NCI-H526 treated with DMSO at 0.1 percent for 48 hours (cell line): ENCODE data around the gene MCAM.
A peak's percentile ranks its signal among the peaks of the same experiment; 100 is the strongest.

Source experiments
- DNase-seq: peaks from one replicate; lab custom pipeline; 2025; lab: John Stamatoyannopoulos, UW

The MCAM gene

DNA sequence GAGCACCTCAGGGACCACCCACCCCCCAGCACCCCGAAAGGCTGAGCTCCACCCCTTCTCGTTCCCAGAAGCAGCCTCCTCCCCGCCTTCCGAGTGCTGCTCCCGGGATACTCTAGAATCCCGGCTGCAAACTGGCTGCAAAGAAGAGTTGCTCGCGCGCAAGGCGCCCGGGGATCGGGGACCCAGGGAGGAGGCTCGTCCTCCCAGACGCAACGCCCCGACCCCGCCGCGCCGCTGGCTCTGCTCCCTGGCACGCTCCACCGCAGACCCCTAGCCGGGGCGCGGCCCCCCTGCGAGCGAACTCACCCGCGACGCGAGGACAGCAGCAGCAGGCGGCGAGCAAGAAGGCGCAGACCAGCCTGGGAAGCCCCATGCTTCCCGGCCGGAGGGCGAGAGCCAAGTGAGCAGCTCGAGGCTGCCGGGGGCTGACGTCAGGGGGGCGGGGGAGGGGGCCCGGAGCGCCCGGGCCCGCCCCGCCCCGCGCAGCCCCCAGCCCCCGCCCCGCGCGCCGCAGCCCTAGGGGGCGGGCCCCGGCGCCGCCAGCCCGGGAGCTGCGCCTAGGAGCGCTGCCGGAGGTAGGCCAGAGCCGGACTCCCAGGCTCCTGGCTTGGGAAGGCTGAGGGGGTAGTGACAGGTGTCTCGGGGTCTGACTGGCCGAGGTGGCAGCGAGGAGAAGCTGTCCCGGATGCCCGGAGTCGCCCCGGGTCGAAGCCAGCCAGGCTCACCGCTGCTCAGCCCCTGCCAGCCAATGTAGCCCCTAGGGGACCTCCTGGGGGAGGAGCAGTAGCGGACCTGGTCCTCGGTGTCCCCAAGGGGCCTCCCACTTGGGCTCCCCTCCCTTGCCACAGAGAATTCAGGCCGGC is at the start of gene MCAM:
TSS of gene MCAM (minus strand) at position 402 of the 863 bp plus-strand sequence. CDS start at position 373, 29 bp downstream.
- DNase-seq, result peak; percentile 54

GRCh38 chr11:119365071-119365591 is 48.2 kb upstream of the MCAM start:
- DNase-seq, result no peak

DNA sequence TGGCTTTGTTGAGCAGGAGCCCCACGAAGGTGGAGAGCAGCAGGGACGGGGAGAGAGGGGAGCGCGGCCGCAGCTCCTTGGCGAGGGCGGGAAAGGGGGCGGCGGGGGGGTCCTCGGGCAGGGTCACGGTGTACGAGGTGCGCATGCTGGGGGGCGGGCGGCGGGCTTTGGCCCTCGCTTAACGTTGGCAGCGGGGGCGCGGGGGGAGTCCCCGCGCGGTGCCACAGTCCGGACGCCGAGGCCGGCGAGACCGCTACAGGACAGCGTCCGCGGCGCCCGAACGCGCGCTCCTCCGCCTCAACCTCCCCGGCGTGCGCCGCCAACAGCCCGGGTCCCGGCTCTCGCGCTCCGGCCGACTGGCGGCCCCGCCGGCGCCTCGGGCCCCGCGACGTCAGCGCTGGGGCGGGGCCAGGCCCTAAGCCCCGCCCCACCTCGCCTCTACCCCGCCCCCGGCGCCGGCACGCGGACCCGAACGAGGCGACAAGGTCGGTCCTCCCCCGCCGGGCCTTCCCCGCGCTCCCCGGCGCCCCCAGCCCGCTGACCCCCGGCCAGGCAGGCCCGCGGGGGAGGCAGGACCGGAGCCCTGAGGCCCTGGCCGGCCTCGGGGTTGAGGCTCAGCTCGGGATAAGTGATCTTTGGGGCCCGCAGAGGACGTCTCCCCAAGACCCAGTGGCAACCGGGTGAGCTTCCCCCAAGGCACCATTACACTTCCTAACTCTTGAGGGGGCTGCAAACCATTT is 47.1 kb upstream of the MCAM start:
- DNase-seq, result peak; percentile 32

DNA sequence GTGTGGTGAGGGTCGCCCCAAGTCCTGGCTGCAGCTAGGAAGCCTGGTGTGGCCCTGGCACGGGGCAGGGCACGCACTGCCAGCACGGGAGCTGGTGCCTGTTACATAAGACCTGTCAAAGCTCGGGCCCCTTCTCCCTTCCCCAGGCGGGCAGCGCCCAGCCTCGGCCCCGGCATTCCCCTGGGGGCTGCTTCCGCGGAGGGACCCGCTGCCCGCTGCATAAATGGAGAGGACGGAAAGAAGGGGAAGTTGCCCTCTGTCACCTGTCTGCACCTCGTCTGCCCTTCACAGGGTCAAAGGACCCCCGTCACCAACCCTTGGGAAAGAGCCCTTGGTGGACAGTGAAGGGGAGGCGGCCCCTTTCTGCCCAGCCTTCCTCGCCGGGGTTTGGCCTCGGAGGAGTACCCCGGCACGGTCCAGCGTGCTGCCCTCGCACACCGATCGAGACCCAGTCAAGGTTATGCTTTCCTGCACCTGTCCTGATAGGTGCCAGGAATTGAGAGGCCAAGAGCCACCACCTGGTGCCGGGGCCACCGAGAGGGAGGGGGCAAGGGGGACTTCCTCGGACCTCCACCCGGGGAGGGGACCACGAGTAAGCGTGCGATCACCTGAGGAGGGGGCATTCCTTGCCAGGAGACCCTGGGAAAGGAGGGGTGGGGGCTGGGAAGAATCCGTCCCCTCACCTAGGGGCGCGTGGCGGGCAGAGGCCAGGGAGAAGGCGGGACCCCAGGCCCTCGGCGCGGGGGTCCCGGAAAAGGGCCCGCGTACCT is 46.3 kb upstream of the MCAM start:
- DNase-seq, result no peak

GRCh38 chr11:119362741-119363080 is 45.8 kb upstream of the MCAM start:
- no peak for DNase-seq

- DNase-seq, result no peak
Observed at GRCh38 chr11:119361941-119362725, 45.2 kb upstream of the MCAM start.

GRCh38 chr11:119361056-119361787 is 44.3 kb upstream of the MCAM start:
- DNase-seq, result peak; percentile 72

- DNase-seq, result no peak
Observed at GRCh38 chr11:119359365-119360214, 42.7 kb upstream of the MCAM start.

GRCh38 chr11:119357074-119357473 is 40.1 kb upstream of the MCAM start:
- DNase-seq, result no peak

DNA sequence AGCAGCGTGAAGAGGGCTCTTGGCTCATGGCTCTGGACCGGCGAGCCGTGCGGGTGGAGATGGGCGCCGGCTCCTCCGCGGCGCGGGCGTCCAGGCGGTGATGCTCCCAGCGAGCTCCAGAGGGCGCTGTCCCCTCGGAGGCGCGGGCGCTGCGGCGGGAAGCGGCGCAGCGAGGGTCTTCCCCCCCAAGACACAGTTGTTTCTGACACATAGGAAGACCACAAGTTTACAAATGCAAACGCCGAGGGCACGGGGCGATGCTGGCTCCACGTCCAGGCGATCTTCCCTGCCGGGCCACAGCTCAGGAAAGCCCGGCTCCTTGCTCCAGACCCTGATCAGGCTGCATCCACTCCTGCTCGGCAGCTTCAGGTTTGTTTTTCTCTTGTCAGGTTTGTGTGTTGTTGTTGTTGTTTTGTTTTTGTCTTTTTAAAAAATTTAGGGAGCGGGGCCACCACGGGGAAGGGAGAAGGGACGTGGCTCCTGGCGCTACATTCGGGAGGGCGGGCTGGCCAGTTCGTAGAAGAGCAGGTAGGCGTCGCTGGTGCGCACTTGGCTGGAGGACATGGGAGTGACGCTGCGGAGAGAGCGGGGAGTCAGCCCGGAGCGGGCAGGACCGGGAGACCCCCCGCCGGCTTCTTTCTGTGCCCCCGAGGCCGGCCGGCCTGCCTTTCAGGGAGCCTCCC is 39.6 kb upstream of the MCAM start:
- DNase-seq, result peak; percentile 64

GRCh38 chr11:119355091-119355843 is 38.3 kb upstream of the MCAM start:
- no peak for DNase-seq

- DNase-seq, result no peak
Observed at GRCh38 chr11:119352857-119353260, 35.9 kb upstream of the MCAM start.

DNA sequence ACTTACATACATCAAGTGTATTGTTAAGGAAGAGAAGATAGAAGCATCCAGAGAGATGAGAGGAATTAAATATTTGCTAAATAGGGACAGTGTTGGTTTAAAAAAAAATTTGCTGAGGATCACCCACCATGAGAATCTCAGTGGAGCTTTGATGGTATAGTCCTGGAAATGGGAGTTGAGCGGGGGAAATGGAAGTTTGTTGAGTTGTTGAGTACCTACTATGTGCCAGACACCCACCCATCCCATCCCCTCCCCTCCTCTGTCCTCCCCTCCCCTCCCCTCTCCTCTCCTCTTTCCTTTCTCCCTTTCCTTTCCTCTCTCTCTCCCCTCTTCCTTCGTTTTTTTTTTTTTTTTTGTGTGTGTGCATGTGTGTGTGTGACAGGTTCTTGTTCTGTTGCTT is 34.3 kb upstream of the MCAM start:
- DNase-seq, result no peak

DNA sequence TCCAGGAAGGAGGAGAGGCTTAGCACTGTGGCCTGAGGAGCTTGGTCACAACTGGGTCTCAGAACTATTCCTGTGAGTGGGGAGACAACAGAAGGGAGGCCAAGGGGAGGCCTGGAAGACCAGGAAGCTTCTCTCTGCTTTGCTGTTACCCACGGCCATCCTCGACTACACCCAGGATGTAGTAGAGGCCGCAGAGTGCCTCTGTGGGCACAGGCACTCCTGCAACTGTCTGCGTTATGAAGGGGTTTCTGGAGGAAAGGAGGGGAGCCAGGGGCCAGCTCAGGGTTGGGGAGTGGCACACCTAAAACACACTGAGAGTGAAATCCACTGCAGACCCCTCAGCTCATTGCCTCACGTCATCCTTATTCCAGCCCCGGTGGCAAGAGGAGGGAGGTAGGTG is 33.4 kb upstream of the MCAM start:
- DNase-seq, result no peak

- DNase-seq, result no peak
Observed at GRCh38 chr11:119347940-119348605, 31.1 kb upstream of the MCAM start.

DNA sequence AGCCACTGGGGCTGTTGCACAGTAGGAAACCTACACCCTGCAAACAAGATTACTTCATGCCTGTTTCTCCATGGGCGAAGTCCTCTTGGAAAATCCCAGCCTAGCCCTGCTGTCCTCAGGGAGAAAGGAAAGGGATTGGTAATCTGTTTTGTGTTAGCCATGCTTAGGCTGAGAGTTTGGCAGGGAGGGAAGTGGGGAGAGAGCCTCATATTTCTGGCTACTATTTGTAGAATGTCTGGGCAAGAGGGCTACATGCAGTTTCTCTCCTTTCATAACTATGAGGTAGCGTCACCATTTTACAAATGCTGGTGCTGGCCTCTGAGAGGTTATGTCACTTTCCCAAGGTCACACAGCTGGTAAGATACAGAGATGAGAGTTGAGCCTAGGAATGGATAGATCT is 30.3 kb upstream of the MCAM start:
- DNase-seq, result no peak

DNA sequence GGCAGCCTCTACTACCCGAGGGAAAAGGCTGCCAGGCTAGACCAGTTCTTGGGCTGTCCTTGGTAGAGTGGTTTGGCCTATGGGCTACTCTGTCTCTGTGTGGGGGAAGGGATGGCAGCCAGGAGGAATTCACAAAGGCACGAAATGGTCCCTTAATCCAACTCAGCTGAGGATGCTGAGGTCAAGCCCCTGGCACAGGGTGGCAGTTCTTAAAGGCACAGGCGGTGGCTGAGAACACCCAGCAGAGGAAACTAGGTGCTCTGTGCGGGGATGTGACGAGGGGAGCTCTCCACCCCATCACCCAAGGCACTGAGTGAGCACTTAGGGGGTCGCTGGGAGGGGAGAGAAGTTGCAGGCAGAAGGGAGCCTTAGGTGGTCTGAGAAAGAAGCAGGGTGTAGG is 29.7 kb upstream of the MCAM start, which contains the start of gene MFRP:
TSS of gene MFRP (minus strand) at position 101 of the 400 bp plus-strand sequence. CDS start 192 bp downstream, outside the sequence.
- DNase-seq, result no peak

- DNase-seq, result no peak
Observed at GRCh38 chr11:119345685-119346084, 28.8 kb upstream of the MCAM start.
